ENCODE results near the gene TUBB8.
"Not testable (repeated sequence)": the region's sequence is repeated elsewhere in the genome, so short reads cannot be mapped to it uniquely, and the experiment has no call there.

GRCh38 chr10:12444-13314 lies 36.4 kb downstream of the TUBB8 start:
- TF ChIP-seq, protein P1, sequence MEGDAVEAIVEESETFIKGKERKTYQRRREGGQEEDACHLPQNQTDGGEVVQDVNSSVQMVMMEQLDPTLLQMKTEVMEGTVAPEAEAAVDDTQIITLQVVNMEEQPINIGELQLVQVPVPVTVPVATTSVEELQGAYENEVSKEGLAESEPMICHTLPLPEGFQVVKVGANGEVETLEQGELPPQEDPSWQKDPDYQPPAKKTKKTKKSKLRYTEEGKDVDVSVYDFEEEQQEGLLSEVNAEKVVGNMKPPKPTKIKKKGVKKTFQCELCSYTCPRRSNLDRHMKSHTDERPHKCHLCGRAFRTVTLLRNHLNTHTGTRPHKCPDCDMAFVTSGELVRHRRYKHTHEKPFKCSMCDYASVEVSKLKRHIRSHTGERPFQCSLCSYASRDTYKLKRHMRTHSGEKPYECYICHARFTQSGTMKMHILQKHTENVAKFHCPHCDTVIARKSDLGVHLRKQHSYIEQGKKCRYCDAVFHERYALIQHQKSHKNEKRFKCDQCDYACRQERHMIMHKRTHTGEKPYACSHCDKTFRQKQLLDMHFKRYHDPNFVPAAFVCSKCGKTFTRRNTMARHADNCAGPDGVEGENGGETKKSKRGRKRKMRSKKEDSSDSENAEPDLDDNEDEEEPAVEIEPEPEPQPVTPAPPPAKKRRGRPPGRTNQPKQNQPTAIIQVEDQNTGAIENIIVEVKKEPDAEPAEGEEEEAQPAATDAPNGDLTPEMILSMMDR (conservative IDR thresholded peaks at IDR 0.05; ENCODE audit: low read depth, low read length) = not testable (repeated sequence)
- TF ChIP-seq EZH2 (IDR thresholded peaks at IDR 0.05; ENCODE audit: borderline replicate concordance, low read depth, low read length, poor library complexity, severe bottlenecking) = not testable (repeated sequence)
